Measurements from ENCODE around the gene CEP152. TPM values are rescaled to one million over a fixed set of nuclear protein-coding genes. Genes with fewer than 3 reads are reported as not detected.

Gene CEP152
- total and polyA plus RNA-seq, 10 of the 15 experiments (the other 5 are each of a cell fraction or from before 2014, with no cell fraction given), result 5.3 to 22.6 (median 14.2) TPM

DNA sequence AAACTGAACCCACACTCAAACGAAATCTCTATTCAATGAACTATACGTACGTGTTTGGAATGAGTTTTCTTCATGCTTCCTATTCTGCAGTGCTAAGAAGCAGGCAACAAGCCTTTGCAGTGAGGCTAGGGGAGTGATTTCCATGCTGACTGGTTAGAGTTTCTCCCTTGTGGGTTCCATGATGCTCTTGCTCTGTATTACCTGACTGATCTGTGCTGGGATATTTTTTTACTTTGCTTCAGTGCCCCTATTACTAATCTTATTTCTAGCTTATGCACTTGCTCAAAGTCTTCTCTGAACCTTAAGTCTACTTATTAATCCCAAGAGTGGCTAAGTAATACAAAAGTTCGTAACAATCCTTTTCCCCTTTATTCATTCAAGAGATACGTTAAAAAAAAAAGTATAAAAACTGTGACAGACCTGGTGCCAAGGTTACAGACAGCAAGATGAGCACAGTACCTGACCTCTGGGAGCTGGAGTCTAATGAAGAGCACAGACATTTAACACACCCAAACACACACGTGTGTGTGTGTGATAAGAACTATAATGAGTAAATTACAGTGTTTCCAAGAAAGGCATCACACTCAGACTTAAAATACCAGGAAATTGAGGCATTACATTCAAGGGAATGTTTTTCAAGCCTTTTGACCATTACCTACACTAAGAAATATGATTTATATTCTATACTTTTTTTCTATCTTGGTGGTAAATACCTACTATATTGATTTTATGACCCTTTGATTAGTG lies 114.9 kb downstream of the CEP152 start (continued):
- TF ChIP-seq, protein P1, sequence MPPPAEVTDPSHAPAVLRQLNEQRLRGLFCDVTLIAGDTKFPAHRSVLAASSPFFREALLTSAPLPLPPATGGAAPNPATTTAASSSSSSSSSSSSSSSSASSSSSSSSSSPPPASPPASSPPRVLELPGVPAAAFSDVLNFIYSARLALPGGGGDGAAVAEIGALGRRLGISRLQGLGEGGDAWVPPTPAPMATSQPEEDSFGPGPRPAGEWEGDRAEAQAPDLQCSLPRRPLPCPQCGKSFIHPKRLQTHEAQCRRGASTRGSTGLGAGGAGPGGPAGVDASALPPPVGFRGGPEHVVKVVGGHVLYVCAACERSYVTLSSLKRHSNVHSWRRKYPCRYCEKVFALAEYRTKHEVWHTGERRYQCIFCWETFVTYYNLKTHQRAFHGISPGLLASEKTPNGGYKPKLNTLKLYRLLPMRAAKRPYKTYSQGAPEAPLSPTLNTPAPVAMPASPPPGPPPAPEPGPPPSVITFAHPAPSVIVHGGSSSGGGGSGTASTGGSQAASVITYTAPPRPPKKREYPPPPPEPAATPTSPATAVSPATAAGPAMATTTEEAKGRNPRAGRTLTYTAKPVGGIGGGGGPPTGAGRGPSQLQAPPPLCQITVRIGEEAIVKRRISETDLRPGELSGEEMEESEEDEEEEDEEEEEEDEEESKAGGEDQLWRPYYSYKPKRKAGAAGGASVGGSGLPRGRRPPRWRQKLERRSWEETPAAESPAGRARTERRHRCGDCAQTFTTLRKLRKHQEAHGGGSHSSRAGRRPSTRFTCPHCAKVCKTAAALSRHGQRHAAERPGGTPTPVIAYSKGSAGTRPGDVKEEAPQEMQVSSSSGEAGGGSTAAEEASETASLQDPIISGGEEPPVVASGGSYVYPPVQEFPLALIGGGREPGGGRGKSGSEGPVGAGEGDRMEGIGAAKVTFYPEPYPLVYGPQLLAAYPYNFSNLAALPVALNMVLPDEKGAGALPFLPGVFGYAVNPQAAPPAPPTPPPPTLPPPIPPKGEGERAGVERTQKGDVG (CRISPR knock-in tag; IDR thresholded peaks at IDR 0.05), result no peak
- TF ChIP-seq GATAD2B (conservative IDR thresholded peaks at IDR 0.05; ENCODE audit: low read depth), result no peak
- TF ChIP-seq KAT2A (conservative IDR thresholded peaks at IDR 0.05; ENCODE audit: control insufficient read depth, low read depth, low read length), result no peak
- TF ChIP-seq, protein P2, sequence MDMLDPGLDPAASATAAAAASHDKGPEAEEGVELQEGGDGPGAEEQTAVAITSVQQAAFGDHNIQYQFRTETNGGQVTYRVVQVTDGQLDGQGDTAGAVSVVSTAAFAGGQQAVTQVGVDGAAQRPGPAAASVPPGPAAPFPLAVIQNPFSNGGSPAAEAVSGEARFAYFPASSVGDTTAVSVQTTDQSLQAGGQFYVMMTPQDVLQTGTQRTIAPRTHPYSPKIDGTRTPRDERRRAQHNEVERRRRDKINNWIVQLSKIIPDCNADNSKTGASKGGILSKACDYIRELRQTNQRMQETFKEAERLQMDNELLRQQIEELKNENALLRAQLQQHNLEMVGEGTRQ (IDR thresholded peaks at IDR 0.05; ENCODE audit: borderline replicate concordance, low read depth, low read length), result no peak
- TF ChIP-seq BMI1 (IDR thresholded peaks at IDR 0.05; ENCODE audit: borderline replicate concordance), result no peak
- TF ChIP-seq, protein P3, sequence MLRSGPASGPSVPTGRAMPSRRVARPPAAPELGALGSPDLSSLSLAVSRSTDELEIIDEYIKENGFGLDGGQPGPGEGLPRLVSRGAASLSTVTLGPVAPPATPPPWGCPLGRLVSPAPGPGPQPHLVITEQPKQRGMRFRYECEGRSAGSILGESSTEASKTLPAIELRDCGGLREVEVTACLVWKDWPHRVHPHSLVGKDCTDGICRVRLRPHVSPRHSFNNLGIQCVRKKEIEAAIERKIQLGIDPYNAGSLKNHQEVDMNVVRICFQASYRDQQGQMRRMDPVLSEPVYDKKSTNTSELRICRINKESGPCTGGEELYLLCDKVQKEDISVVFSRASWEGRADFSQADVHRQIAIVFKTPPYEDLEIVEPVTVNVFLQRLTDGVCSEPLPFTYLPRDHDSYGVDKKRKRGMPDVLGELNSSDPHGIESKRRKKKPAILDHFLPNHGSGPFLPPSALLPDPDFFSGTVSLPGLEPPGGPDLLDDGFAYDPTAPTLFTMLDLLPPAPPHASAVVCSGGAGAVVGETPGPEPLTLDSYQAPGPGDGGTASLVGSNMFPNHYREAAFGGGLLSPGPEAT (IDR thresholded peaks at IDR 0.05; ENCODE audit: low read depth), result no peak
- TF ChIP-seq, protein P4, sequence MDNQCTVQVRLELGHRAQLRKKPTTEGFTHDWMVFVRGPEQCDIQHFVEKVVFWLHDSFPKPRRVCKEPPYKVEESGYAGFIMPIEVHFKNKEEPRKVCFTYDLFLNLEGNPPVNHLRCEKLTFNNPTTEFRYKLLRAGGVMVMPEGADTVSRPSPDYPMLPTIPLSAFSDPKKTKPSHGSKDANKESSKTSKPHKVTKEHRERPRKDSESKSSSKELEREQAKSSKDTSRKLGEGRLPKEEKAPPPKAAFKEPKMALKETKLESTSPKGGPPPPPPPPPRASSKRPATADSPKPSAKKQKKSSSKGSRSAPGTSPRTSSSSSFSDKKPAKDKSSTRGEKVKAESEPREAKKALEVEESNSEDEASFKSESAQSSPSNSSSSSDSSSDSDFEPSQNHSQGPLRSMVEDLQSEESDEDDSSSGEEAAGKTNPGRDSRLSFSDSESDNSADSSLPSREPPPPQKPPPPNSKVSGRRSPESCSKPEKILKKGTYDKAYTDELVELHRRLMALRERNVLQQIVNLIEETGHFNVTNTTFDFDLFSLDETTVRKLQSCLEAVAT (IDR thresholded peaks at IDR 0.05), result no peak
